Measurements from ENCODE around the gene DLGAP1. TPM values are rescaled to one million over a fixed set of nuclear protein-coding genes. Genes with fewer than 3 reads are reported as not detected.

Gene DLGAP1
- total RNA-seq, 1 experiment from 2014 or later, result 23.2 TPM

DNA sequence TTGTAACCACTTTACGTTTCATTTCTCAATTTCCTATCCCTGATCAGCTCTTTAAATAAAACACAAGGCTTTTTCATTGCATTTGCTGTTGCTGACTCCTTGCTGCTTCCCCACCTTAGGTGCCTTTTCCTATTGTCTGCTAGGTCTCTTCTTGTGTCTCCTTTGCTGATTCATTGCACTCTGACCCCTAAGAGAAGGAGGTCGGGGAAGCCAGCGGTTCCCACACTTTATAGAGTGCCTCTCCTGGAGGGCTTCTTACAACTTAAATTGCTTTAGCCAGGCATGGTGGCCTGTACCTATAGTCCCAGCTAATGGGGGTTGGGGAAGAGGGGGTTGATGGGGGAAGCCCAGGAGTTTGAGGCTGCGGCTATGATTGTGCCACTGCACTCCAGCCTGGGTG is 495.0 kb downstream of the DLGAP1 start:
- peaks cover 2% of the 10 kb centered on the region for H4K20me1 ChIP-seq (ENCODE audit: control insufficient read depth, insufficient read depth, insufficient read length)
- peaks cover 7 to 14% (median 10%) of the 10 kb centered on the region in 3 experiments; a peak in 6 of 7 replicates for H3K36me3 Mint-ChIP-seq (ENCODE audit: insufficient read depth in 1 of 3, low read depth in 3 of 3)
- H3K56ac ChIP-seq (ENCODE audit: insufficient read length, low read depth, low read length), result no peak overlapping the region
- no peak overlapping the region for H4K91ac ChIP-seq (ENCODE audit: insufficient read length, low read depth, low read length)
- no peaks in the 10 kb centered on the region; the same call in 1 of the 2 replicates for H3K4me1 ChIP-seq (ENCODE audit: insufficient read depth, low read length)
- no peak overlapping the region for H3K18ac ChIP-seq (ENCODE audit: insufficient read length, low read depth, low read length)
- H4K8ac ChIP-seq (replicated peaks; ENCODE audit: insufficient read length, low read depth, low read length), result no peak overlapping the region
- no peak overlapping the region for H2BK15ac ChIP-seq (ENCODE audit: low read depth, low read length)
- peaks cover 26 to 27% of the 10 kb centered on the region in 2 experiments for H3K4me1 Mint-ChIP-seq
- no peaks in the 10 kb centered on the region for H3K27me3 ChIP-seq (ENCODE audit: insufficient read depth, low read length)
- H2AFZ ChIP-seq (ENCODE audit: low read length), result no peak overlapping the region
- no peak overlapping the region for H3T11ph ChIP-seq (ENCODE audit: low read length)
- H2BK5ac ChIP-seq (ENCODE audit: insufficient read length, low read length), result no peak overlapping the region
- no peak for DNase-seq
- no peak overlapping the region for H3K4me3 Mint-ChIP-seq
- H3K9ac ChIP-seq (ENCODE audit: extremely low read depth, insufficient read length, low read length), result no peak overlapping the region
- H3K79me2 ChIP-seq (ENCODE audit: insufficient read depth, low read length), result no peaks in the 10 kb centered on the region
- H3K23ac ChIP-seq (ENCODE audit: insufficient read length, low read depth, low read length), result no peak overlapping the region
- H3K27me3 Mint-ChIP-seq (ENCODE audit: low read depth), result no peaks in the 10 kb centered on the region
- H3K9me3 ChIP-seq (ENCODE audit: control insufficient read depth, low read depth, low read length), result no peaks in the 10 kb centered on the region
- H2BK12ac ChIP-seq (ENCODE audit: insufficient read length, low read depth, low read length), result no peak overlapping the region
- no peaks in the 10 kb centered on the region for H3K23me2 ChIP-seq (ENCODE audit: insufficient read length, low read depth, low read length, poor library complexity, severe bottlenecking)
- no CpG with 5 or more reads among the region's 4 CpGs for WGBS (ENCODE audit: extremely low coverage, insufficient read length, low lambda C conversion rate)
- no peak overlapping the region for H2BK120ac ChIP-seq (ENCODE audit: low read depth, low read length, poor library complexity, severe bottlenecking)
- TF ChIP-seq, protein P1, sequence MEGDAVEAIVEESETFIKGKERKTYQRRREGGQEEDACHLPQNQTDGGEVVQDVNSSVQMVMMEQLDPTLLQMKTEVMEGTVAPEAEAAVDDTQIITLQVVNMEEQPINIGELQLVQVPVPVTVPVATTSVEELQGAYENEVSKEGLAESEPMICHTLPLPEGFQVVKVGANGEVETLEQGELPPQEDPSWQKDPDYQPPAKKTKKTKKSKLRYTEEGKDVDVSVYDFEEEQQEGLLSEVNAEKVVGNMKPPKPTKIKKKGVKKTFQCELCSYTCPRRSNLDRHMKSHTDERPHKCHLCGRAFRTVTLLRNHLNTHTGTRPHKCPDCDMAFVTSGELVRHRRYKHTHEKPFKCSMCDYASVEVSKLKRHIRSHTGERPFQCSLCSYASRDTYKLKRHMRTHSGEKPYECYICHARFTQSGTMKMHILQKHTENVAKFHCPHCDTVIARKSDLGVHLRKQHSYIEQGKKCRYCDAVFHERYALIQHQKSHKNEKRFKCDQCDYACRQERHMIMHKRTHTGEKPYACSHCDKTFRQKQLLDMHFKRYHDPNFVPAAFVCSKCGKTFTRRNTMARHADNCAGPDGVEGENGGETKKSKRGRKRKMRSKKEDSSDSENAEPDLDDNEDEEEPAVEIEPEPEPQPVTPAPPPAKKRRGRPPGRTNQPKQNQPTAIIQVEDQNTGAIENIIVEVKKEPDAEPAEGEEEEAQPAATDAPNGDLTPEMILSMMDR (conservative IDR thresholded peaks at IDR 0.05), result no peak
- peaks cover 3 to 10% of the 10 kb centered on the region in 2 experiments; a peak in 3 of 5 replicates for H3K9me3 Mint-ChIP-seq
- H3K79me1 ChIP-seq (ENCODE audit: insufficient read depth, low read depth, low read length, poor library complexity, severe bottlenecking), result no peaks in the 10 kb centered on the region
- H3K4ac ChIP-seq (ENCODE audit: low read depth, low read length), result no peak overlapping the region
- H3K27ac Mint-ChIP-seq, result peak overlapping the region; percentile 6 to 52 (median 34); a peak in 4 of 7 replicates
- H3K27ac ChIP-seq (ENCODE audit: insufficient read length, low read depth, low read length), result no peak overlapping the region
- no peak overlapping the region for H2AK5ac ChIP-seq (ENCODE audit: insufficient read length, low read length)
- no peak overlapping the region for H3K4me2 ChIP-seq (ENCODE audit: insufficient read depth, insufficient read length, low read length)
- no peak overlapping the region for H2BK20ac ChIP-seq (ENCODE audit: low read depth, low read length, poor library complexity, severe bottlenecking)
- H3K14ac ChIP-seq (ENCODE audit: insufficient read depth, low read length), result no peak overlapping the region
- H4K5ac ChIP-seq (ENCODE audit: insufficient read length, low read depth, low read length), result no peak overlapping the region
